Sigmoid colon (tissue), 7 donors: ENCODE data around the gene IL10RA. TPM values are rescaled to one million over a fixed set of nuclear protein-coding genes. Genes with fewer than 3 reads are reported as not detected.

Source experiments
- DNase-seq: peaks from one replicate; pipeline ENCODE4 v3.0.0-alpha.2; 2019
- H3K27ac ChIP-seq, 4 donors: fragments of 200-600 bp; sonication (generic); one replicate each; pipeline ENCODE4 v1.5.1; 2016 to 2019; ENCODE audit warnings: mild to moderate bottlenecking in 1 of 4
- H3K27me3 ChIP-seq, 3 donors: fragments of 200-600 bp; sonication (generic); one replicate each; pipeline ENCODE4 v1.5.1; 2019; ENCODE audit warnings: mild to moderate bottlenecking in 1 of 3
- H3K36me3 ChIP-seq, 4 donors: fragments of 200-600 bp; sonication (generic); one replicate each; pipeline ENCODE4 v1.5.1; 2016 to 2019
- H3K4me1 ChIP-seq, 4 donors: fragments of 200-600 bp; sonication (generic); one replicate each; pipeline ENCODE4 v1.5.1; 2017 to 2019
- H3K4me3 ChIP-seq, 4 donors: fragments of 200-600 bp; sonication (generic); one replicate each; pipeline ENCODE4 v1.5.1; 2017 to 2019; ENCODE audit warnings: mild to moderate bottlenecking in 2 of 4, moderate library complexity in 1 of 4
- H3K9me3 ChIP-seq, 4 donors: fragments of 200-600 bp in 3 of 4; sonication (generic) in 3 of 4; one replicate each; pipeline versions ENCODE4 v1.5.1 to v1.6.1; 2013 to 2019
- CTCF ChIP-seq, 4 experiments: fragments of 450-650 bp in 3 of 4; fragments of 200-600 bp in 1 of 4; IDR thresholded peaks; one replicate each; pipeline ENCODE4 v1.5.1; 2016 to 2019; ENCODE audit warnings: antibody characterized with exemption in 4 of 4, mild to moderate bottlenecking in 3 of 4, moderate library complexity in 2 of 4
- EP300 ChIP-seq, 4 donors: sonication (generic); formaldehyde crosslinking; IDR thresholded peaks; one replicate each; pipeline ENCODE4 v1.6.1; 2017; ENCODE audit warnings: antibody characterized with exemption in 4 of 4
- POLR2A ChIP-seq, 2 donors: fragments of 450-650 bp; IDR thresholded peaks; one replicate each; pipeline ENCODE4 v1.6.1; 2016; ENCODE audit warnings: antibody characterized with exemption in 2 of 2, mild to moderate bottlenecking in 2 of 2, moderate library complexity in 2 of 2
- POLR2AphosphoS5 ChIP-seq, 4 donors: sonication (generic); formaldehyde crosslinking; IDR thresholded peaks; one replicate each; pipeline ENCODE4 v1.6.1; 2017; ENCODE audit warnings: antibody characterized with exemption in 4 of 4
- WGBS, 2 donors: extraction: QIAGEN DNeasy Blood & Tissue Kit; methylation state at CpG; one replicate each; pipeline ENCODE4 v1.1.7; 2013; 5-methylcytosine and 5-hydroxymethylcytosine counted together
- intact Hi-C: fragments of 100-400 bp; cut with DNase I; formaldehyde crosslinking; loops from one replicate; pipeline ENCODE4 v1.15.1; 2023
- polyA plus RNA-seq, 3 donors: library from polyadenylated mRNA; stranded (reverse); fragments of 200-250 nt; gene quantifications; one replicate each; pipeline ENCODE4 v1.2.3, GENCODE V29; 2013
- total RNA-seq, 4 donors: library from RNA; depleted of rRNA; stranded (reverse); fragments of >200 nt; gene quantifications; one replicate each; pipeline ENCODE4 v1.1.0, GENCODE V29; 2016
- donor health status: healthy with polysubstance abuse.
- donor health status: Bipolar disorder and iron deficiency.
- donor health status: healthy.

Gene IL10RA
- total and polyA plus RNA-seq, 7 donors: 4.2 to 29.6 (median 14.8) TPM

DNA sequence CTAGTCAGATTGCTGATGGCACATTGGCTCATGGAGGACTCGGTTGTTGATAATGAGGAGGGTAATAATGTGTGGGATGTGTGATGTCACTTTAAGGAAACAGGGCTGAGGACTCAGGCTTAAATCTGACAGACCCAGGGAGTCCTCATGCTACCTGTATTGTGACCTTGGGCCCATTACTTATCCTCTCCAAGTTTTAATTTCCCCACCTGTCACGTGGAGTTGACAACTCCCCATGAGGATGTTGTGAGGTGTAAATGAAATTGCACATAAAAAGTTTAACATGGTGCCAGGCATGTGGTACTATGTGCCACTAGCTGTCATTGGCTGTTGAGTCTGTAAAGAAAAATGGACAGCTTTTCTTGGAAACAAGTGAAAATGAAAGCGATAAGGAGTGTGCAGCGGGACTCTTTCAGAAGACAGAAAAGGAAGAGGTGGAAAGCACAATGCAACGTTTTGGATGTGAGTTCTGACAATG lies 15.3 kb downstream of the IL10RA start:
- no peak for TF ChIP-seq POLR2A (IDR thresholded peaks at IDR 0.05)
- Histone ChIP-seq H3K9me3 (no peaks in the 10 kb centered on the region), H3K36me3 (no peaks in the 10 kb centered on the region), H3K27me3 (no peaks in the 10 kb centered on the region), H3K27ac (peak overlapping the region; percentile 56 to 69 (median 60)), H3K4me3 (no peak overlapping the region), H3K4me1 (no peaks in the 10 kb centered on the region)
- DNase-seq: no peak
- 61 to 66% methylated on average over 5 of the region's 5 CpGs for WGBS, 2 donors
- intact Hi-C loops: no loop called here

DNA sequence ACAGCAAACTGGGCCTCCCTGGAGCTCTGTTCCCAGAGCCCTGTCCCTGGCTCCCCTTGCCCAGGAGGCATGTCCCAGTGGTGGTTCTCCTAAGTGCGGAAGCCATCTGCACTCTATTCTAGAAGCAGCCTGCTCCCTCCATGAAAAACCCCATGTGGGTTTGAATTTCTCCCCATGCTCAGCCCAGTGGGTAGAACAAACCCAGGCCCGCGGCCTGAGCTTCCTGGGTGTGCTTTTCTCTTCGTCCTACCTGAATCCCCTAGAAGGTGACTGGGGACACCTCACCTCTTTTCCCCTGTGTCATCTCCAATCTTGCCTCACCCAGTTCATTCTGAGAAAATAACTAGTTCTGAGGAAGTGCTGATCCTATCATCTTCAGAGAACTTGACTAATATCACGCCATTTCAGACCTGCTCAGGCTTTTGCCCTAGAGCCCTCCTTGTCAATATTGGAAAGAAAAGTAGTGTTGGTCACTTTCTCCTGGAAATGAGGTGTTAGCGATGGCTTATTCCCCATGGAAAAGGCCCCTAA lies 15.9 kb downstream of the IL10RA start:
- intact Hi-C loops: no loop called here
- Histone ChIP-seq H3K27ac (peak overlapping the region; percentile 56 to 69 (median 60)), H3K36me3 (no peaks in the 10 kb centered on the region), H3K27me3 (no peaks in the 10 kb centered on the region), H3K9me3 (no peaks in the 10 kb centered on the region), H3K4me3 (no peak overlapping the region), H3K4me1 (no peaks in the 10 kb centered on the region)
- no peak for TF ChIP-seq POLR2AphosphoS5 (IDR thresholded peaks at IDR 0.05)
- no peak for TF ChIP-seq CTCF (IDR thresholded peaks at IDR 0.05)
- no peak for TF ChIP-seq POLR2A (IDR thresholded peaks at IDR 0.05)
- no peak for DNase-seq
- 78 to 85% methylated on average over 6 of the region's 6 CpGs for WGBS, 2 donors

DNA sequence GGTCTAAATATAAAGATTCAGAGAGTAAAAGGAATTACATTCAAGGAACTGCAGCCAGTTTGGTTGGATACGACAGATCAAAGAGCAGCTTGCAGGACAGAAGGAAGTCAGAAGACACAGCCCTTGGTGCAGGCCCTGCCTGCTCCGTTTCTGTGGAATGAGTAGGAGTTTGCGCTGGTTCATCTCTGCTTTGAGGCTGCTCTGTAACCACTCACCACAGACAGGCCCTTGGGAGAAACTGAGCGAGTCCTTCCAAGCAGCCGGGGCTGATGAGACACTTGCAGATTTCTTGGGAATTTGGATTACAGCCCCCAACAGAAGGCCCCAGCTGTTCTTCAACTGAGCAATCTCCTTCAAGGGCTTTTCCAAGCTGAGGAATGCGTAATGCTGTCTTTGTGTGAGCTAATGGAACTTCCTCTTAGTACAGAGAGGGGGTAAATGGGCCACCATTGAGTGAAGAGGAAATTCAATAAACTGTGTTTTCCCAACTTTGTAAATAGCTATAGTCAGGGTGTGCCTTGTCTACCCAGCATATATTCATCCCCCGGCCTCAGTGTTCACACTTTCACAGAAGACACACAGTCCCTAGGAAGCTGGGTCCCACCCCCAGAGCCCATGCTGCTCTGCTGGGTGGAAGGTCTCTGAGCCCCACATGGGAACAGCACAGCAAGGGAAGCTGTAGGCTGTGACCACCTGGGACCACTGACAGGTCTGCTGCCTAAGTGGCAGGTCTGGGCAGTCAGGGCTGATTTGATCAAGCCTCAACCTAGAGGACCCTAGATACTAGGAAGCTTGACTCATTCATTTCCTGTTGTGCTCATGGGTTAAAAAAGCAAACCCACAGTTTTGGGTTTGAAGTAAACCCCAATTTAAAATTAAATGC lies 16.6 kb downstream of the IL10RA start:
- Histone ChIP-seq H3K4me1 (no peaks in the 10 kb centered on the region), H3K9me3 (no peaks in the 10 kb centered on the region), H3K4me3 (no peak overlapping the region), H3K36me3 (no peaks in the 10 kb centered on the region), H3K27ac (peak overlapping the region; percentile 56 to 69 (median 60)), H3K27me3 (no peaks in the 10 kb centered on the region)
- DNase-seq: peak; percentile 91
- 49 to 69% methylated on average over 7 of the region's 7 CpGs for WGBS, 2 donors
- intact Hi-C loops: no loop called here
- TF ChIP-seq EP300 (IDR thresholded peaks at IDR 0.05) (no peak), POLR2AphosphoS5 (IDR thresholded peaks at IDR 0.05) (peak in 3 of 4 donors; percentile 43 to 50 (median 48)), CTCF (IDR thresholded peaks at IDR 0.05) (no peak), POLR2A (IDR thresholded peaks at IDR 0.05) (no peak)

DNA sequence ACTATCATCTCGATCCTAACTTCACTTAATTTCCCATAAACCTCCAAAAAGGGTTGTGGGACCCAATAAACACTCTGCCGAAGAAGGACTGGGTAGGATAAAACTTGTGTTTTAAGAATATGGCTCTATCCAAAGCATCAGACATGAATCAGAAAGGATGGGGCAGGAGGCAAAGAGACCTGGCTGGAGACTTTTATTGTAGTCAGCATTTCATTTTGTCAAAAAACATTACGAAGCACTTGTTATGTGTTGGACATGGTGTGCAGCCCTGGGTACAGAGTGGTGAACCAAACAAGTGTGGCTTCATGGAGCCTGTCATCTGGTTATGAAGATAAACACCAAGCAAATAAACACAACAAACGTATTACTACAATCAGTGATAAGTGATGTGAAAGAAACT lies 17.3 kb downstream of the IL10RA start:
- peak overlapping the region in 3 of 4 donors; percentile 58 to 69 (median 61) for H3K27ac ChIP-seq
- H3K4me1 ChIP-seq: no peaks in the 10 kb centered on the region
- no peaks in the 10 kb centered on the region for H3K27me3 ChIP-seq
- intact Hi-C loops: no loop called here
- TF ChIP-seq POLR2A (IDR thresholded peaks at IDR 0.05): no peak
- TF ChIP-seq CTCF (IDR thresholded peaks at IDR 0.05): no peak
- no peak for TF ChIP-seq POLR2AphosphoS5 (IDR thresholded peaks at IDR 0.05)
- TF ChIP-seq EP300 (IDR thresholded peaks at IDR 0.05): no peak
- 55 to 62% methylated on average over 4 of the region's 4 CpGs for WGBS, 2 donors
- no peaks in the 10 kb centered on the region for H3K9me3 ChIP-seq
- no peak for DNase-seq
- H3K4me3 ChIP-seq: no peak overlapping the region
- no peaks in the 10 kb centered on the region for H3K36me3 ChIP-seq

DNA sequence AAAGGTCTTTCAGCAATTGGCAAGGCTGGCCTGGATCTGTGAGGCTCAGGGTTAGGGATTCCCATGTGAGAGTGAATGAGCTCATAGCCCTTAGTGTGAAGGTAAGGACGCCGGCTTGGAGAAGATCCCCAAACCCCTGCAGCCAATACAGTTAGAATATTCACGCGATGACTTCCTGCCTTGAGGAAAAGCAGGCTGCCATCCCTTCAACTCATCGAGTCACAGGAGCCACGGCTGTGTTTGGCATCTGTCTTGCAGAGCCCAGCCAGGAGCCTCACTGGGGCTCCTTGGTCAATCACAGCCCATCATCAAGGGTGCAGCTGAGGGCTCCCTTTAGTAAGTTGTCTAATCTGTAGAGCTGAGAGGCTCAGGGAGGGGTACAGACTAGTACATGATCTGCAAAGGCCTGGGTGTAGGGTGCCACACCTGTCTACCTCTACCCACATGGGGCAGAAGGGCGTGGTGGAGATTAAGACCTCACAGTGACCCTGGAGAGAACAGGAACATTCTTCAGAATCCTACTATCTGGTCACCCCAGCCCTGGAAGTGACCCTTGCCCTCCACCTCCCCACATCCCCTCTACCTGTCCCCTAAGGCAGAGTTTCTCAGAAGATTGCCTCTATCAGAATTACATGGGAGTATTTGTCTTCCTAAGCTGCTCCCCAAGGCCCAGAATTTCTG lies 18.5 kb downstream of the IL10RA start:
- H3K27ac ChIP-seq: no peak overlapping the region

More for the DNA sequence above, 18.5 kb downstream of the IL10RA start:
- Histone ChIP-seq H3K36me3 (no peaks in the 10 kb centered on the region), H3K4me3 (no peak overlapping the region), H3K4me1 (no peaks in the 10 kb centered on the region), H3K9me3 (no peaks in the 10 kb centered on the region), H3K27me3 (no peaks in the 10 kb centered on the region)
- no peak for DNase-seq
- WGBS, 2 donors: 95 to 97% methylated on average over 7 of the region's 7 CpGs
- intact Hi-C loops: no loop called here
- TF ChIP-seq CTCF (IDR thresholded peaks at IDR 0.05): no peak
- no peak for TF ChIP-seq POLR2A (IDR thresholded peaks at IDR 0.05)
- no peak for TF ChIP-seq POLR2AphosphoS5 (IDR thresholded peaks at IDR 0.05)
- no peak for TF ChIP-seq EP300 (IDR thresholded peaks at IDR 0.05)
